A172 (cell line): ENCODE results near the gene SLC8A1. TPM values are rescaled to one million over a fixed set of nuclear protein-coding genes. Genes with fewer than 3 reads are reported as not detected.

ENCODE experiments used
- DNase-seq: peaks from one replicate; pipeline ENCODE4 v3.0.0-alpha.2; 2015; ENCODE audit warnings: low spot score
- total RNA-seq: library from RNA; depleted of rRNA; stranded (reverse); fragments of >200 nt; shearing (Covaris generic); gene quantifications from 2 replicates; pipeline ENCODE4 v1.2.3, GENCODE V29; 2014

SLC8A1 gene
- total RNA-seq, 1 experiment from 2014 or later, result 34.5 TPM

- DNase-seq, result no peak
Measured at GRCh38 chr2:40230707-40231432, 221.0 kb downstream of the SLC8A1 start.

GRCh38 chr2:40230186-40230585, 221.7 kb downstream of the SLC8A1 start:
- no peak for DNase-seq

- DNase-seq, result no peak
Measured at GRCh38 chr2:40228310-40228709, 223.6 kb downstream of the SLC8A1 start.

GRCh38 chr2:40227210-40227609, 224.7 kb downstream of the SLC8A1 start:
- no peak for DNase-seq

- no peak for DNase-seq
Measured at GRCh38 chr2:40226637-40227036, 225.3 kb downstream of the SLC8A1 start.

- no peak for DNase-seq
Measured at GRCh38 chr2:40225670-40226210, 226.2 kb downstream of the SLC8A1 start.

- no peak for DNase-seq
Measured at GRCh38 chr2:40224318-40224717, 227.6 kb downstream of the SLC8A1 start.

- DNase-seq, result no peak
Measured at GRCh38 chr2:40220177-40220925, 231.5 kb downstream of the SLC8A1 start.

GRCh38 chr2:40219141-40219540, 232.7 kb downstream of the SLC8A1 start:
- no peak for DNase-seq

GRCh38 chr2:40218679-40219078, 233.2 kb downstream of the SLC8A1 start:
- no peak for DNase-seq

GRCh38 chr2:40213619-40214018, 238.3 kb downstream of the SLC8A1 start:
- DNase-seq, result no peak

- DNase-seq, result peak; percentile 40
Measured at GRCh38 chr2:40213071-40213470, 238.8 kb downstream of the SLC8A1 start.

GRCh38 chr2:40210968-40211353, 240.9 kb downstream of the SLC8A1 start:
- DNase-seq, result no peak

GRCh38 chr2:40210344-40210967, 241.4 kb downstream of the SLC8A1 start:
- no peak for DNase-seq

- no peak for DNase-seq
Measured at GRCh38 chr2:40209761-40210160, 242.1 kb downstream of the SLC8A1 start.

- DNase-seq, result no peak
Measured at GRCh38 chr2:40208463-40208862, 243.4 kb downstream of the SLC8A1 start.

- DNase-seq, result no peak
Measured at GRCh38 chr2:40204268-40204667, 247.6 kb downstream of the SLC8A1 start.

- DNase-seq, result no peak
Measured at GRCh38 chr2:40202798-40203400, 249.0 kb downstream of the SLC8A1 start.

GRCh38 chr2:40201425-40201824, 250.5 kb downstream of the SLC8A1 start:
- no peak for DNase-seq

GRCh38 chr2:40200366-40200915, 251.4 kb downstream of the SLC8A1 start:
- DNase-seq, result no peak

GRCh38 chr2:40199771-40200170, 252.1 kb downstream of the SLC8A1 start:
- no peak for DNase-seq

- DNase-seq, result no peak
Measured at GRCh38 chr2:40197121-40197520, 254.8 kb downstream of the SLC8A1 start.
